Stimulated activated naive B cell treated with anti-CD40 and anti-IgM and Interleukin-4, amounts not matched to agents 10 μg/mL and 1 μg/mL and 100 μg/mL, for 72 hours (primary cell): ENCODE data around the gene SPIB.
"Not testable (repeated sequence)": the region's sequence is repeated elsewhere in the genome, so short reads cannot be mapped to it uniquely, and the experiment has no call there.

Source experiments
- ATAC-seq, 2 donors: fragments of 150-1000 bp; cut with Tn5 transposase; replicated peaks; 2 replicates each; pipeline ENCODE4 v1.10.0; 2021; ENCODE audit warnings: moderate library complexity in 1 of 2
- DNase-seq: peaks from one replicate; pipeline ENCODE4 v3.0.0; 2021
- H3K27ac Mint-ChIP-seq: one replicate; pipeline ENCODE4 v1.8.0; 2022; ENCODE audit warnings: mild to moderate bottlenecking, mixed read lengths
- H3K27me3 Mint-ChIP-seq, 2 donors: one replicate each; pipeline ENCODE4 v1.8.0; 2022; ENCODE audit warnings: mixed read lengths in 2 of 2
- H3K36me3 Mint-ChIP-seq, 2 donors: one replicate each; pipeline ENCODE4 v1.8.0; 2022; ENCODE audit warnings: mixed read lengths in 2 of 2, mild to moderate bottlenecking in 1 of 2
- H3K4me1 Mint-ChIP-seq, 2 donors: one replicate each; pipeline ENCODE4 v1.8.0; 2022; ENCODE audit warnings: mixed read lengths in 2 of 2, mild to moderate bottlenecking in 1 of 2
- H3K4me3 Mint-ChIP-seq, 2 donors: one replicate each; pipeline ENCODE4 v1.8.0; 2022; ENCODE audit warnings: mild to moderate bottlenecking in 2 of 2, mixed read lengths in 2 of 2, moderate library complexity in 1 of 2
- H3K9me3 Mint-ChIP-seq, 2 donors: one replicate each; pipeline ENCODE4 v1.8.0; 2022; ENCODE audit warnings: mixed read lengths in 2 of 2, mild to moderate bottlenecking in 1 of 2

The SPIB gene

DNA sequence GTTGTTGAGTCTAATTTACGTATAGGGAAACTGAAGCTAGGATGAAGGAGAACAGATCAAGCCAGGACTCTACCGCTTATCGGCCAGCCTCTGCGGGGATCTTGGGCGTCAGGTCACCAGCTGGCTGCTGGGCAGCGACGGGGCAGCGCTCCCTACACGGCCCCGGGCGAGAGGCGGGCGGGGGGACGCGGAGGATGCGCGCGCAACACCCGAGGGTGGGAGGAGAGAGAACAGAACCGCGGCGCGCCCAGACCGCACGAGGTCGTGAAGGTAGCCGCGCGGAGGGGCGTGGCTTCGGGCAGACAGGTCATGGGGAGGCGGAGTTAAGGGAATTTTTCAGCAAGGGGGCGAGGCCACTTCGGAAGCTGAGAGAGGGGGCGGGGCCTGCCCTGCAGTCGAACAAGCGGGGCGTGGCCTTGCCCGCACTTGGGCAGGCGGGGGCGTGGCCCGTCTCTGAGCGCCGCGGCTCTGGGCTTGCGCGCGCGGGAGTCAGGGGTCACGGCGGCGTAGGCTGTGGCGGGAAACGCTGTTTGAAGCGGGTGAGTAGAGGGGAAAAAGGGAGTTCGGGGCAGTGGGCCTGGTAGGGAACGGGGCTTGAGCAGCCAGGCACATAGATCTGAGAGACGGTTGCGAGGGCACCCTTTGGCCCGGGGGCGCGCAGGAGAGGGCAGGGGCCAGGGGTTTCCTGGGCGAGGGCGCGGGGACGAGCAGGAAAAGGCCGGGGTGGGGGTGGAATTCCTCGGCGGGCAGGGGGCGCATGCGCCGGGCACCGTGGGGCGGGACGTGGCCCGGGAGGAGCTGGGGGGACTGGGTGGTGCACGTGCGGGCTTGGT is 34.7 kb upstream of the SPIB start, which contains the start of gene POLD1:
TSS of gene POLD1 (plus strand) at position 496 of the 833 bp plus-strand sequence. CDS start 14,505 bp downstream, outside the sequence.
- ATAC-seq (peak; percentile 88 to 92), DNase-seq (peak; percentile 98)
- peaks cover 38 to 43% of the 10 kb centered on the region in 2 donors for H3K4me1 Mint-ChIP-seq
- peaks cover 36 to 56% of the 10 kb centered on the region in 2 donors for H3K36me3 Mint-ChIP-seq
- H3K4me3 Mint-ChIP-seq, result peak within 1 kb of the TSS; percentile 90 to 94
- no peaks in the 10 kb centered on the region for H3K27me3 Mint-ChIP-seq
- peak within 1 kb of the TSS; percentile 94 for H3K27ac Mint-ChIP-seq
- H3K9me3 Mint-ChIP-seq, result no peaks in the 10 kb centered on the region

DNA sequence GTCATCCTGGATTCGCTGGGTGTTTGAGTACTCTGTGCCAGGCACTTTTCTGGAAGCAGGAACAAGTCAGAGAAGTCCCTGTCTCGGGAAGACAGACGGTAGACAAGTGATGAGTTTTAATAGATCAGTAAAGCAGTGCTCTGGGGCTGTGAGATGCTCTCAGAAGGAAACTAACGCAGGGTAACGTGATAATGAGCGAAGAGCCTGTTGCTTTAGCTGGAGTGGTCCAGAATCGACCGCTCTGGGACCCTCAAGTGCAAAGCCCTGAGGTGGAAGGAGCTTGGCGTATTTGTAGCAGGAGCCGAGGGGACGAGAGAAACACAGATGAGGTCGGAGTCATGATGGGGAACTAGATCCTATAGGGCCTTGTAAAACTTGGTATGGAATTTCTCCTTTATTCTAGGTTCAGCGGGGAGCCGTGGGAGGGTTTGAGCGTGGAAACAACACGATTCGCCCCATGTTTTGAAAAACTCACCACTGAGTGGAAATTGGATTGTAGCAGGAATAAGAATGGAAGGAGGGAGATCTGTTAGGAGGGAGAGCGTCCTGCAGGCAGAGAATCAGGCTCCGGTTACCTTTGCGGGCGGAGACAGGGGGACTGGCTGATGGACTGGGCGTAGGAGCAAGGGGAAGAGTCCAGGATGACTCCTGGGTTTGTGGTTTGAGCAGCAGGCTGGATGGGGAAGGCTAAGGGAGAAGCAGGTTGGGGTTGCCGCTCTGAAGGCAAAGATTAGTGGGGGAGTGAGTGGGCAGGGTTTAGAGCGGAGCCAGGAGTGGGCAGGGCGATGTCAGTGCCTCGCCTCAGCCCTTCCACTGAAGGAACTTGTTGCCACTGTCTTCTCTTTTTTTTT is 33.8 kb upstream of the SPIB start:
- Mint-ChIP-seq H3K36me3 (peaks cover 28 to 47% of the 10 kb centered on the region in 2 donors), H3K9me3 (no peaks in the 10 kb centered on the region), H3K27ac (peak overlapping the region; percentile 94), H3K4me3 (peak overlapping the region; percentile 90 to 94), H3K4me1 (peaks cover 31 to 35% of the 10 kb centered on the region in 2 donors), H3K27me3 (no peaks in the 10 kb centered on the region)
- DNase-seq (no peak), ATAC-seq (peak in 1 of 2 donors; percentile 8)

DNA sequence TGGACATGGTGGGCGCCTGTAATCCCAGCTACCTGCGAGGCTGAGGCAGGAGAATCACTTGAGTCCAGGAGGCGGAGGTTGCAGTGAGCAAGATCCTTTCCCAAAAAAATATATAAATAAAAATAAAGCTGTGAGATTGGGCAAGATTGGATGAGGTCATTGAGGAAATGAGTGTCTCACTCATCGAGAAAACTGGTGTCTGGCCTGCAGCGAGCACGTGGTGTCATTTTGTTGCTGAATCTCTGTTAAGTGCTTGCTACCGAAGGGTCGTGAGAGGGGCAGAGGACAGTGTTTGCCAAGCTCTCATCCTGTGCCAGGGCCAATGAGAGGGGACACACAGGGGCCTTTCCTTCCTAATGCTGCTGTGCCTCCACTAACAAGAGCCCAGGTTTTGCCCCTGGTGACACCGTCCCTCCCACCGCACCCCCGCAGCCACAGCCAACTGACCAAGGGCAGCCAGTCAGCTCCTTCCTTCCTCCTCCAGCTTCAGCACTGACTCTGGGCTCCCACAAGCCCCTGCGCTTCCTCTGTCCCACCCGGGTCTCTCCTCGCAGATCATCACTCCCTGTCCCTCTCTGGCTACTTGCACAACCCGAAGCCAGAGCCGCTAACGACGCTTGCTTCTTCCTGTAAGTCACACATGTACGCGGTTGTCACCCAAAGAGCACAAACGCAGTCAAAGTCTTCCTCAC is 31.4 kb upstream of the SPIB start:
- Mint-ChIP-seq H3K27ac (peak overlapping the region; percentile 87), H3K4me3 (no peak overlapping the region), H3K27me3 (no peaks in the 10 kb centered on the region), H3K9me3 (no peaks in the 10 kb centered on the region), H3K36me3 (peaks cover 28 to 45% of the 10 kb centered on the region in 2 donors), H3K4me1 (peaks cover 27 to 33% of the 10 kb centered on the region in 2 donors)
- DNase-seq (no peak), ATAC-seq (no peak)

DNA sequence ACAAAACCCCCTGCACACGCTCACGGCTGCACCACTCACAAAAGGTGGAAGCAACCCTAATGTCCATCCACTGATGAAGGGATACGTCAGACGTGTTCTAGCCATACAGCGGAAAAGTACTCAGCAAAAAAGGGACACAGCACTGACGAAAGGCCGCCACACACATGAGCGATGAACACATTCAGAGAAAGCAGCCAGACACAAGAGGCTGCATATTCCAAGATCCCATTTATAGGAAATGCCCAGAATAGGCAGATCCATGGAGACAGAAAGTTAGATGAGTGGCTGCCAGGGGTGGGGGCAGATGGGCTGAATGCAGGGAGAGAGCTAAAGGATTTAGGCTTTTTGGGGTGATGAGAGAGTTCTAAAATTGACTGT is 30.9 kb upstream of the SPIB start:
- Mint-ChIP-seq H3K4me3 (no peak overlapping the region), H3K27me3 (no peaks in the 10 kb centered on the region), H3K27ac (no peak overlapping the region), H3K9me3 (no peaks in the 10 kb centered on the region), H3K36me3 (peaks cover 29 to 49% of the 10 kb centered on the region in 2 donors), H3K4me1 (peaks cover 27 to 33% of the 10 kb centered on the region in 2 donors)
- DNase-seq (no peak), ATAC-seq (no peak)

DNA sequence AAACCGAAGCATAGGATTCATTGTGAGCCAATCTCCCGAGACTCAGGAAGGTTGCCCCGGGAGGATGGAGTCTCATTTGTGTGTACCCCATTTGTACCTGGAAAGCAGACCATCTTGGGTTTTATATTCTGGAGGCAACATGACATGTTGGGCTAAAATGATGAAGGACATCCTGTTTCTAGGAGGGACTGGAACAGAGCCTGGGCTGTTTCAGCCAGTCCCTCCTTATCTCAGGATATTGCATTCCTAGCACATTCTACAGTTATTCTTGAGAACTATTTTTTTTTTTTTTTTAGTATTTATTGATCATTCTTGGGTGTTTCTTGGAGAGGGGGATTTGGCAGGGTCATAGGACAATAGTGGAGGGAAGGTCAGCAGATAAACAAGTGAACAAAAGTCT is 28.4 kb upstream of the SPIB start:
- not testable (repeated sequence) for H3K27me3 Mint-ChIP-seq, H3K4me1 Mint-ChIP-seq, ATAC-seq, H3K9me3 Mint-ChIP-seq, DNase-seq, H3K4me3 Mint-ChIP-seq, H3K27ac Mint-ChIP-seq
- peaks cover 29 to 51% of the 10 kb centered on the region in 2 donors for H3K36me3 Mint-ChIP-seq

DNA sequence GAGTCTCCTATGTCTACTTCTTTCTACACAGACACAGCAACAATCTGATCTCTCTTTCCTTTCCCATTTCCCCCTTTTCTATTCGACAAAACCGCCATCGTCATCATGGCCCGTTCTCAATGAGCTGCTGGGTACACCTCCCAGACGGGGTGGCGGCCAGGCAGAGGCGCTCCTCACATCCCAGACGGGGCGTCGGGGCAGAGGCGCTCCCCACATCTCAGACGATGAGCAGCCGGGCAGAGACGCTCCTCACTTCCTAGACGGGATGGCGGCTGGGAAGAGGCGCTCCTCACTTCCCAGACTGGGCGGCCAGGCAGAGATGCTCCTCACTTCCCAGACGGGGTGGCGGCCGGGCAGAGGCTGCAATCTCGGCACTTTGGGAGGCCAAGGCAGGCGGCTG is 27.8 kb upstream of the SPIB start:
- H3K4me3 Mint-ChIP-seq, ATAC-seq, H3K9me3 Mint-ChIP-seq, DNase-seq, H3K27me3 Mint-ChIP-seq, H3K4me1 Mint-ChIP-seq, H3K27ac Mint-ChIP-seq: not testable (repeated sequence)
- peaks cover 26 to 54% of the 10 kb centered on the region in 2 donors for H3K36me3 Mint-ChIP-seq

DNA sequence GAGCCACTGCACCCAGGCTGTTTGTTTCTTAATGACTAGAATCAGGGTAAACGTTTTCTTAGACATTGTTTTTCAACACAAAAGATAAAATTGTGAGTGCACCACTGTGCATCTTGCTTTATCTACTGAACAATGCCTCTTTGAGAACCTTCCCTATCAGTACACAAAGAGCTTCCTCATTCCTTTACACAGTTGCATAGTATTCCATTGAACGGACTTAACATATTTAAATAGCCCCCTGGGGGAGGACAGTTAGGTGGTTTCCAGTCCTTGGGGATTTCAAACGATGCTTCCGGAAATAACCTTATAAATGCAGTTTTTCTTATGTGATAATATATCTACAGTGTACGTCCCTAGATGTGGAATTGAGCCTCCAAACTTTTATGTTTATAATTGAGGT is 26.0 kb upstream of the SPIB start:
- ATAC-seq (no peak), DNase-seq (no peak)
- Mint-ChIP-seq H3K4me3 (no peak overlapping the region), H3K9me3 (no peaks in the 10 kb centered on the region), H3K27ac (no peak overlapping the region), H3K27me3 (no peaks in the 10 kb centered on the region), H3K36me3 (peaks cover 24 to 47% of the 10 kb centered on the region in 2 donors), H3K4me1 (peaks cover 0 to 3% of the 10 kb centered on the region in 2 donors)

DNA sequence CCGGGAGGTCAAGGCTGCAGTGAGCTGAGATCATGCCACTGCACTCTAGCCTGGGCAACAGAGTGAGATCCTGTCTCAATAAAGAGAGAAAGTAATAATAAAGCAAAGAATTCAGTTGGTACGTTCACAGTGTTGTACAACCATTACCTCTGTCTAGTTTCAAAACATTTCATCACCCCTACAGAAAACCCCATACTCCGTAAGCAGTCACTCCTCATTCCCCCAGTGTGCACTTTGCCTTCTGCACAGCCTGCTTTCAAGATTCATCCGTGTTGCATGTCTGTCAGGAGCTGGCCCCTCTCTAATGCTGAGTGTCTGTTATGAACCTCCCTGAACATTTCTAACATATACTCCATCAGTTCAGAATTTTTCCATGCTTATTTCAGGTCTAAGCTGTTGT is 25.1 kb upstream of the SPIB start:
- no peak overlapping the region for H3K4me3 Mint-ChIP-seq
- H3K36me3 Mint-ChIP-seq, result peaks cover 23 to 43% of the 10 kb centered on the region in 2 donors
- no peaks in the 10 kb centered on the region for H3K9me3 Mint-ChIP-seq
- no peak for DNase-seq
- no peak overlapping the region for H3K27ac Mint-ChIP-seq
- H3K4me1 Mint-ChIP-seq, result peaks cover 0 to 3% of the 10 kb centered on the region in 2 donors
- no peak for ATAC-seq
- H3K27me3 Mint-ChIP-seq, result no peaks in the 10 kb centered on the region

DNA sequence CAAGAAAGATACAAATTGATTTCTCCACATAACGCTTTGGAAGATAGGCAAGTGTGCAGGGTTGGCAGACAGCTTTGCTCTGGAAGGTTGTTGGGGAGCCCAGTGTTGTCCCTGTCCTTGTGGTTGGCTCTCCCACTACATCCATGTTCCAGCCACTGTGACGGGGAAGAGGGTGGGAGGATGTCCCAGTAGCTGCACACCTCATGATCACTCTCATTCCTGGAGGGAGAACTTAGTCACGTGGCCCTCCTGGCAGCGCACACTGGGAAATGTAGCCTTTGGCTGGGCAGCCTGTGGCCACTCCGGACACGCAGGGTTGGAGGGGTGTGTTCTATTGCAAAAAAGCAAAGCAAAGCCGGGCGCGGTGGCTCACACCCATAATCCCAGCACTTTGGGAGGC is 24.7 kb upstream of the SPIB start:
- DNase-seq (no peak), ATAC-seq (no peak)
- Mint-ChIP-seq H3K4me3 (no peak overlapping the region), H3K27me3 (no peaks in the 10 kb centered on the region), H3K36me3 (peaks cover 24 to 43% of the 10 kb centered on the region in 2 donors), H3K9me3 (no peaks in the 10 kb centered on the region), H3K27ac (no peak overlapping the region), H3K4me1 (peaks cover 0 to 3% of the 10 kb centered on the region in 2 donors)

DNA sequence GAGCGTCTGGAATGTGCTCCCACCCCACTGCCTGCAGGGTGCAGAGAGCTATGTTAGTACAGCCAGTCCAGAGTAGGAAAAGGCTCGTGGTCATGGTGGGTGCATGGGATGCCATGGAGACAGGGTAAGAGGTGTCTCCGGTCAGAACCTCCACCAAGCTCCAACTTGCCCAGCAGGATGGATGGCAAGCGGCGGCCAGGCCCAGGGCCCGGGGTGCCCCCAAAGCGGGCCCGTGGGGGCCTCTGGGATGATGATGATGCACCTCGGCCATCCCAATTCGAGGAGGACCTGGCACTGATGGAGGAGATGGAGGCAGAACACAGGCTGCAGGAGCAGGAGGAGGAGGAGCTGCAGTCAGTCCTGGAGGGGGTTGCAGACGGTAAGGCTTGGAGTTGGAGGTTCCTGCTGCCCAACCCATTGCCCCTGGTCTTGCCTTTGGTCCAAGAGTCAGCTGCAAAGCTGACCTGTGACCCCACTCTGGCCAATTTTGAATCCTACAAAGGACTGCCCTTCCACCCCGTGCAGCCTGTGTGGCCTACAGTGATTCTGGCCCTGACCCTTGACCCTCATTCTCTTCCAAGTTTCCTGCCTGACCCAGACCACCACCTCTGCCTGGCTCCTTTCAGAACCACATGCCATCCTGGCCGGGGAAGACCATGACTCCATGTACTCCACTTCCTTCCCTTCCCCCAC is 19.9 kb upstream of the SPIB start:
- DNase-seq (no peak), ATAC-seq (no peak)
- no peak overlapping the region for H3K27ac Mint-ChIP-seq
- H3K9me3 Mint-ChIP-seq, result no peaks in the 10 kb centered on the region
- H3K4me3 Mint-ChIP-seq, result no peak overlapping the region
- H3K27me3 Mint-ChIP-seq, result no peaks in the 10 kb centered on the region
- peaks cover 19 to 34% of the 10 kb centered on the region in 2 donors for H3K36me3 Mint-ChIP-seq
- H3K4me1 Mint-ChIP-seq, result peaks cover 0 to 5% of the 10 kb centered on the region in 2 donors

DNA sequence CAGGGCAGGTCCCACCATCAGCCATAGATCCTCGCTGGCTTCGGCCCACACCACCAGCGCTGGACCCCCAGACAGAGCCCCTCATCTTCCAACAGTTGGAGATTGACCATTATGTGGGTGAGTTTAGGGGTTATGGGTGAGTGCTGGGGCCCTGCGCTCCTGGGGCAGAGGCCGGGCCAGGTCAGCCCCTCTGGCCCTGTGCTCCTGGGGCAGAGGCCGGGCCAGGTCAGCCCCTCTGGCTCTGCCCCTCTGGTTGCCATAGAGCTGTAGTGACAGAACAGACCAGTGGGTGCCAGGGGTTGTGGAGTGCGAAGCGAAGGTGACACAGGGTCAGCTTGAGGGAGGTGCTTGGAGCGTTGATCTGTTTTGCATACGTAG is 19.4 kb upstream of the SPIB start:
- H3K4me3 Mint-ChIP-seq, result no peak overlapping the region
- no peak for DNase-seq
- H3K9me3 Mint-ChIP-seq, result no peaks in the 10 kb centered on the region
- no peaks in the 10 kb centered on the region for H3K27me3 Mint-ChIP-seq
- ATAC-seq, result no peak
- peaks cover 18 to 35% of the 10 kb centered on the region in 2 donors for H3K36me3 Mint-ChIP-seq
- peaks cover 0 to 5% of the 10 kb centered on the region in 2 donors for H3K4me1 Mint-ChIP-seq
- no peak overlapping the region for H3K27ac Mint-ChIP-seq

DNA sequence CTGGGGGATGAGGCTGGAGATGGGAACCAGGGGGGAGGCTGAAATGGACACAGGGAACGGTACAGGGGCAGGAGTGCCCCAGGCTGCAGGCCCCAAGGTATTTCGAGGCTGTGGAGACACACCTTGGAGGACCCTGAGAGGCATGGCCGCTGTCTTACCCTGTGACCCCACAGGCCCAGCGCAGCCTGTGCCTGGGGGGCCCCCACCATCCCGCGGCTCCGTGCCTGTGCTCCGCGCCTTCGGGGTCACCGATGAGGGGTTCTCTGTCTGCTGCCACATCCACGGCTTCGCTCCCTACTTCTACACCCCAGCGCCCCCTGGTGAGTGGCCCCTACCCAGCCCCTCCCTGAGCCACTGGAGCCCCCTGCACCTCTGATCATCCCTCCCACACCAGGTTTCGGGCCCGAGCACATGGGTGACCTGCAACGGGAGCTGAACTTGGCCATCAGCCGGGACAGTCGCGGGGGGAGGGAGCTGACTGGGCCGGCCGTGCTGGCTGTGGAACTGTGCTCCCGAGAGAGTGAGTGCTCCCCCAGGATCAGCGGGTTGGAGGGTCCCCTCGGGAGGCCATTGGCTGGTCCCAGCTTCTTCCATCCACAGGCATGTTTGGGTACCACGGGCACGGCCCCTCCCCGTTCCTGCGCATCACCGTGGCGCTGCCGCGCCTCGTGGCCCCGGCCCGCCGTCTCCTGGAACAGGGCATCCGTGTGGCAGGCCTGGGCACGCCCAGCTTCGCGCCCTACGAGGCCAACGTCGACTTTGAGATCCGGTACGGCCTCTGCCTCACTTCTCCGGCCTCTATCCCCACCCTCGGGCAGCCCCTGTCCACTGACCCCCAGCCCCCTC is 16.9 kb upstream of the SPIB start:
- Mint-ChIP-seq H3K27me3 (no peaks in the 10 kb centered on the region), H3K4me1 (peaks cover 0 to 8% of the 10 kb centered on the region in 2 donors), H3K9me3 (no peaks in the 10 kb centered on the region), H3K36me3 (peaks cover 29 to 46% of the 10 kb centered on the region in 2 donors), H3K27ac (no peak overlapping the region), H3K4me3 (no peak overlapping the region)
- no peak for ATAC-seq
- DNase-seq, result no peak
